GM18907 (cell line): ENCODE data around the gene FAM187B.
"Not testable (repeated sequence)": the region's sequence is repeated elsewhere in the genome, so short reads cannot be mapped to it uniquely, and the experiment has no call there.

Source experiments
- ATAC-seq: cut with Tn5 transposase; IDR thresholded peaks from one replicate; pipeline ENCODE4 v1.9.1; 2021; ENCODE audit warnings: mild to moderate bottlenecking, moderate library complexity; ENCODE audit not compliant: unreplicated experiment

The FAM187B gene

DNA sequence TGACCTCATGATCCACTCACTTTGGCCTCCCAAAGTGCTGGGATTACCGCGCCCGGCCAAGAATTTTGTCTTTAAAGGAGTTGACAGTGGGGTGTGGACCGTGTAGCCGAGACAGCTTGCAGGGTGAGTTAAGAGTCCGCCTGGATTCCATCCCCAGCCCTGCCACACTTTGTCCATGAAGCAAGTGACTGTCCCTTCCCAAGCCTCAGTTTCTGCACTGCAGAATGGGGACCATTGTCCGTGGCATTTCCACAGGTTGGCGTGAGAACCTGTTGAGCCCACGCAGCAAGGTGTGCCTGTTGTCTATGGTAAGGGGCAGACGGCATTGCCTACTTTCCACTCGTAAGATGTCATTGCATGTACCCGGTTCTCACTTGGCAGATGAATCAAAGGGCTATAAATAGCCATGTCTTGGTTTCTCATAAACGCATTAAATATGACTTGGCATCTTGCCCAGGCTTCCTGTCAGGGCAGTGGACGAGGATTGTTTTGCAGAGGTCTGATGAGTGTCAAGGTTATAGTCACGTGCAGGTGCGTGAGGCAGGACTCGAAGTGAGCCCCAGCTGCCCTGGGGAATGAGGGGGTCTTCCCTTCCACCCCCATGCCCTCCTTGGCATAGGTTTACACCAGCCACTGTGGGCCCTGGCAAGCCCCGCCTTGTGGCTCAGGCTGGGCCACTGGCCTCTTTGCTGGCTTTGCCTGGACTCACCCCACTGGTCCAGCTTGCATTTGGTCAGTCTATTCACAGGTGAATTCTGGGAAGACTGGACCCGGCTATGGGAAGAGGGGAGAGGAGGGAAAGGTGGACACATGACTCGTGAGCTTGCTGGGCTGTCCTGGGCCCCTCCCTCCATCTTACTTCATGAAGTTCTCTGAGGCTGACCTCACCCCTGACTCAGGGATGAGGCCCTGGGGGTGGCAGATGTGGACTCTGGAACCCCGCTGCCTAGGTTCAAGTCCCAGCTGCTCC is 14.6 kb downstream of the FAM187B start:
- ATAC-seq = peak; percentile 70

DNA sequence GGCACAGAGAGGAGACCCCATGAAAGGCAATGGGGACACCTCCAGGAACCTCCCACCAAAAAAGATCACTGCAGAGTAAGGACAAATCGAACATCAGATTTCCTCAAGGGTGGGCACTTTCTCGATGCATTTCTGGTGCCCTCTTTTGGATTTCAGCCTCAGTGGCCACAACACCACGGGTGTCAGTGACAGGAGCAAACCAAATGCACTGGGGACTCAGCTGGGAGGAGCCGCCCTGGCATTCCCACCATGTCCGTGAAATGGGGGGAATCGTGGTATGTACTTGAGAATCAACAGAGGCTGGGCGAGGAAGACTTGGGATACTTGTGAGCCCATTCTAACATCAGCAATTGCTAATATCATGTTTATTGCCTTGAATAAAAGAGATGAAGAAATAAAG is 16.3 kb downstream of the FAM187B start:
- no peak for ATAC-seq

DNA sequence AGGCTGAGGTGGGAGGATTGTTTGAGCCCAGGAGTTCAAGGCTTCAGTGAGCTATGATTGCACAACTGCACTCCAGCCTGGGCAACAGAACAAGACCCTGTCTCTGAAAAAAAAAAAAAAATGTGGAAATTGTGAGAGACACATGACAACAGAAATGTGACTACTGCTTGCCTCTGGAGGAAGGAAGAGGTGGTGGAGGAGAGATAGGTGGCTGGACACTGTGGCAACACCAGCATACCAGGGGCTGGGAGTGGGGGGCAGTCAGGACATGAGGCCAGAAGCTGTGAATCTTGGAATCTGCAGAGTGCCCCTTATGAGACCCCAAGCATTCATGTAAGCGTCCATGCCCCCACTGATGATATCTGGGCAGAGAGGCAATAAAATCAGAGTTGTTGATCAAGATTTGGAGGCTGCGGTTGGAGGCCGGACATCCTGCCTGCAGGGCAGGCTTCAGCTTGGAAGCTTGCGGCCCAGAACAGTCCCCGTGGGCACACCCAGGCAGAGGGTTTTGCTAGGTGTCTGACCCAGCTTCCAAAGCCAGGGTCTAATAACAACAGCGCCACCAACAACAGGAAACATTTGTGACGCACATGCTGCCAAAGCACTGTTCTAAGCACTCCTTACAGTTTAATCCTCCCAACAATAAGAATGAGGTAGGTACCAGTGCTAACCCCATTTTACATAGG is 16.9 kb downstream of the FAM187B start:
- ATAC-seq = no peak

DNA sequence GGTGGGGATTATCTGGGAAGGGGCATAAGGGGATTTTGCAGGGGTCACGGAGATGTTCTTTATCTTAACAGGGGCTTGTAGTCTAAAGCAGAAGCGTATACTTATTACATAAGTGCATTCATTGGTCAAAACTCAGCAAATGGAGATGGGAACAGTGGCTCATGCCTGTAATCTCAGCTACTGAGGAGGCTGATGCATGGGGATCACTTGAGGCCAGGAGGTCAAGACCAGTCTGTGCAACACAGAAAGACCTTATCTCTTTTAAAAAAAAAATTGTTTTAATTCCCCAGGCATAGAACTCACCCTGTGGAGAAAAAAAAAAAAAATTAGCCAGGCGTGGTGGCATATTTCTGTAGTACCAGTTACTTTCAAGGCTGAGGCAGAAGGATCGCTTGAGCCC is 18.9 kb downstream of the FAM187B start:
- ATAC-seq = no peak

DNA sequence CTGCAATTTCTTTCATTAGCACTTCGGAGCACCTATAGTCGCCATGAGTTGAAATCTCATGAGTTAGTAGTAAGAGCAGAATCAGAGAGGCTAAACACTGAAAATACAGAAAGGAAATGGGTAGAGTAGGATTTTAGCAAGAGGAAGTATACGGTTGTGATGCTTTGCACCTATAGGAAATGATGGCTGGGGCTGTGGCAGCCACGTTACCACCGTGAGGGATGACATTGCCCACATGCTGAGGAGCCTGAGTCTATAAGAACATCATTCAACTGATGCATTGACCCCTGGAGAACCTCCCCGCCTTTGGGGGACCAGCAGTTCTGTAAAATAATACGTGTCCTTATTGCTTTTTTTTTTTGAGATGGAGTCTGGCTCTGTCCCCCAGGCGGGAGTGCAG is 20.4 kb downstream of the FAM187B start:
- ATAC-seq = no peak

DNA sequence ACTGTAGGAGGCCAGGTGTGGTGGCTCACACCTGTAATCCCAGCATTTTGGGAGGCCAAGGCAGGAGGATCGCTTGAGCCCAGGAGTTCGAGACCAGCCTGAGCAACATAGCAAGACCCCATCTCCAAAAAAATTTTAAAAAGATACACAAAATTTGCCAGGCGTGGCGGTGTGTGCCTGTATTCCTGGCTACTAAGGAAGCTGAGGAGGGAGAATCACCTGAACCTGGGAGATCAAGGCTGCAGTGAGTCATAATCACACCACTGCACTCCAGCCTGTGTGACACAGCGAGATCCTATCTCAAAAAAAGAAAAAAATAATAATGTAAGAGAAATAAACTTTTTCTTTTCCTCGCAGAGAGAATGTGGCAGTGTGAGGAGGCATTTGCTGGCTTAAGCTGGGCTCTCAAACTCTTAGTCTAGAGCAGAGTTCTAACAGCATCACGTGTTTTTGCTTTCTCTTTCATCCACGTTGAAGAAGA is 21.1 kb downstream of the FAM187B start:
- no peak for ATAC-seq

DNA sequence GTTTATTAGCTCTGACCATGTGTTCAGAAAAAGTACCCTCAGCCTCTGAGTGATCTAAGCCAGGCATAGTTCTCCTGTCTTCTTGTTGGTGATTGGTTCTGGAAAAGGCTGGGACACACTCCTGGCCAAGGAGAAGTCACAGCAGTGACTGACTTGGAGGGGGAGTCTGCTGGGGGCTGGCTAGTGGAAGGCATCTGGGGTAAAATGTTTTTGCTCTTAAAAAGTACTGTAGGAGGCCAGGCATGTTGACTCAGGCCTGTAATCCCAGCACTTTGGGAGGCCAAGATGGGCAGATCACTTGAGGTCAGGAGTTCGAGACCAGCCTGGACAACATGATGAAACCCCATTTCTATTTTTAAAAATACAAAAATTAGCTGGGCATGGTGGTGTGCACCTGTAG is 21.7 kb downstream of the FAM187B start:
- peak; percentile 16 for ATAC-seq

DNA sequence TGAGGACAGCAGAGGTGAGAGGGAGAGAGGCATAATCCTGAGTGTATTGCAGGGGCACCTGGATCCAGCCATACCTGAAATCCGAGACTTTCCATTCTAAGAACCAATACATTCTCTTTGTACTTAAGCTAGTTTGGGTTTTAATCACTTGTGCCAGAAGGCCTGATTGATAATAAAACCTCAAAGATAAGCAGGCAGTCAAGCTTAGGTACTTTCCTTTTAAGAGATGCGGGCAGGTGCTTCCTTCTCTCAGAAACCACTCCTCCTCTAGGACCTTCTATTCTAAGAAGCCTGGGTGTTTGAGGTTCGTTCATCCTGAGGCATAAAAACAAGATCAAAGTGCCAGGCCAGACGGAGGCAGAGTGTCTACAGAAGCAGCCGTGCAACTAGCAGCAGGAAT is 22.2 kb downstream of the FAM187B start:
- ATAC-seq = peak; percentile 35

DNA sequence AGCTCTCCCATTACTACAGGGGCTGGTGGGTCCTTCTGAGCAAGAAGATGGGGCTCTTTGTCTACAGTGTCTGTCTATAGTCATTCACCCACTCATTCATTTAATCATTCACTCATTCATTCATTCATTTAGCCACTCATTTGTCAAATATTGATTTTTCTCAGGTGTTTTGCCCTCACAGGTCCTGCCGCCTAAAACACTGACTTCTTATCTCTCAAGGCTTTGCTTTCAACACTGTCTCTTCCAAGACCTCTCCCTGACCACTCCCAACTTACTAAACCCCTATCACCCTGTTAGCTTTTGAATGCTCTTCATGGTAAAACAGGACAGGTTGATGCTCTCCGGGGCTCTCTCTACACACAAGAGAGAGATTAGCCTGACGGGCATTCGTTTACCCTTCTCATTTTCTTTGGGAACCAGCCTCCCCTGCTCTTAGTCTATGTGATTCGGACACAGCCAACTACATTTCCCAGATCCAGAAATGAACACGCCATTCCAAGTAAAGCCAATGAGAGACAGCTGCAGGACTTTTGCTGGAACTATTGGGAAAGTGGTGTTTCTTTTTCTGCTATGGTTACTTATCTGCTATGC is 22.7 kb downstream of the FAM187B start:
- peak; percentile 2 for ATAC-seq

DNA sequence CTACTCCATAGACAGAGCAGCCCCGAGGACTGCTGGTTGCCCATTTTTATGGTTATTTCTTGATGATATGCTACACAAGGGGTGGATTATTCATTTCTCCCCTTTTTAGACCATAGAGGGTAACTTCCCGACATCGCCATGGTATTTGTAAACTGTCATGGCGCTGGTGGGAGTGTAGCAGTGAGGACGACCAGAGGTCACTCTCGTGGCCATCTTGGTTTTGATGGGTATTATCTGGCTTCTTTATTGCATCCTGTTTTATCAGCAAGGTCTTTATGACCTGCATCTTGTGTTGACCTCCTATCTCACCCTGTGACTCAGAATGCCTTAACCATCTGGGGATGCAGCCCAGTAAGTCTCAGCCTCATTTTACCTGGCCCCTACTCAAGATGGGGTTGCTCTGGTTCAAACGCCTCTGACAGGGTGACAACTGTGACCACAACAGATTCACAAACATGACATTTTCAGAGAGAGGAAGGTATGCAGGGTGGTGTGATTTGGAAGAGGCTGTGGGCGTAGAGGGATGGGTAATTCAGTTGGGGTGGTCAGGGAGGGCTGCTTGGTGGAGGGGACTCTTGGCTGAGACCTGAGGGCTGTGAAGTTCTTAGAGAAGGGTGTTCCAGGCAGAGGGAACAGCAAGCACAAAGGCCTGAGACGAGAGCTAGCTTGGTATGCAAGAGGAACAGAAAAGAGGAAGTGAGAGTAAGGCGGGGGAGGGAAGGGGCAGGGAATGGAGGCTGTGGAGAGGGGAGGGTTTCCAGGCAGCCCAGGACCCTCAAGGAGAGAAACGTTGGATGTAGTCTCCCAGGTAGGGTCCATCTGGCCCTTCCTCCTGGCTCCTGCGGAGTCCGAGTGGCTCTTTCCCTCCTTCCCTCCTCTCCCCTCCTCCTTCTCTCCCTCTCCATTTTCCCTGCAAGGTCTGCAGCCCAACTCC is 23.5 kb downstream of the FAM187B start:
- peak; percentile 56 for ATAC-seq

DNA sequence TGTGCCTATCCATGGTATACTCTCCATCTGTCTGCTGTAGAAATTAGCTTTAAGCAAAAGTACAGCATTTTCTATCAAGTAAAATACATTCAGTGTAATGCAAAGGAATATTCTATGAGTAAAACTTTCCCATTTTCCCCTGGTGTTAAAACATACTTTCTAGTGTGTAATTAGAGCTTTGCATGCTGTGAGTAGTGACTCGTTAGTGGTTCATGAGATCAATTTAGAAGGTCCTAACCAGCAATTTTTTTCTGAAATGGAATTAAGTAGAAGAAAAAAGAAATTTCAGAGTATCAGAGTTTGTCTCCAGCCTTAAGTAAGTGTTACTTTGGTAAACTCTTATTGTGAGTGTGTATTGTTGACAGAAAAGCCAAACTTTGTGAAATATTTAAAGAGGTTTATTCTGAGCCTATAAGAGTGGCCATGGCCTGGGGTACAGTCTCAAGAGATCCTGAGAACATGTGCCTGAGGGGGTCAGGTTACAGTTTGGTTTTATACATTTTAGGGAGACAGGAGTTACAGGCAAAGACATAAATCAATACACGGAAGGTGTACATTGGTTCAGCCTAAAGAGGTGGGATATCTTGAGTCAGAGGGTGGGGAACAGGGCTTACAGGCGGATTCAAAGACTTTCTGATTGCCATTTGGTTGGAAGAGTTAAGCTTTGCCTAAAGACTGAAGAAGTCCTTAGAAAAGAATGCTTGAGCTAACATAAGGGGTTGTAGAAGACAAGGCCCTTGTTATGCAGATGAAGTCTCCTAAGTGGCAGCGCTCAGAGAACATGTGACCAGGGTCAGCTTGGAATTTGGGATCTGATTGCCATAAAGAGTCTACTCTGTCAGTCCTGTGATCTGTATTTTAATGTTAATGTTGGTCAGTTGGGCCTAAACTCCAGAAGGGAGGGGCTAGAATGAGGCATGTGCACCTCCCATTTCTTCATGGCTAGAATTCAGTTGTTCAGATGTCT is 25.5 kb downstream of the FAM187B start:
- no peak for ATAC-seq

DNA sequence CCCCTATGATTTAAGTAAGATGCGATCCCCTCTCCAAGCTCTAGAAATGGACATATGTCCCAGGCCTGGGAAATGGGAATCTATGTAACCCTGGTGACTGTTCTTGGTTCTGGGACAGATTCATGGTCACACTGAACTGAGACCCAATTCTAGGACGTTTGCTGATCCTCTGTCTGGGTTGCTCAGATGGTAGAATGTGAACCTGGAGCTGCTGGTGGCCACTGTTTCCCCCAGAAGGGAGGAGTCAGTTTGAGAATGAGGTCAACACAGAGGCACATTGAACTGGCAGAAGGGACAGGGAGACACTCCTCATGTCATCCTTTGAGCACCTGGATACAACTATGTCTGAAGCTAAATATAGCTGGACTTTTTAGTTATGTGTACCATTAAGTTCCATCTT is 29.1 kb downstream of the FAM187B start:
- ATAC-seq = no peak

DNA sequence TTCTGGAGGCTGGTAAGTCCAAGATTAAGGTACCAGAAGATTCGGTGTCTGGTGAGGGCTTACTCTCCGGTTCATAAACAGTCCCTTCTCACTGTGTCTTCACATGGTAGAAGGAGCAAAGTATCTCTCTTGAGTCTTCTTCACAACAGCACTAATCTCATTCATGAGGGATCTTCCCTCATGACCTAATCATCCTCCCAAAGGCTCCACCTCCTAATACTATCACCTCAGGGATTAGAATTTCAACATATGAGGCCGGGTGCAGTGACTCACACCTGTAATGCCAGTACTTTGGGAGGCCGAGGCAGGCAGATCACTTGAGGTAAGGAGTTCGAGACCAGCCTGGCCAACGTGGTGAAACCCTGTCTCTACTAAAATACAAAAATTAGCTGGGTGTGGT is 31.7 kb downstream of the FAM187B start:
- ATAC-seq = not testable (repeated sequence)

DNA sequence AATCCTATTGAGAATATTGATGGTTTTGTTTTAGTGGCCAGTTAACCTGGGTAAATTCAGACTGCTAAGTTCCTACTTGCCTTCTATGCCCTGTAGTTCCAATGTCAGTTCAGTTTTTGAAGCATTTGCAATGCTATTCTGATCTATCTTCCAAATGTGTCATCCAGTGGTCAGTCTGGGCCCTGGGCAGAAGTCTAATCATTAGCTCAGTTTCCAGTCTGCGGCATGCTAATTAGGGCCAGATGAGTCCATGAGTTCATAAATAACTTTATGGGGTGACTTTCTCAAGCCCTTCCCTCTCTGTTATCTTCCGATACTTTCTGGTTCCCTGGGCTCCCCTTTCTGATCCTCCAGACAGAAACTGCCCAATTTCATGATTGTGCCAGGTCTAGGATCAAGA is 32.7 kb downstream of the FAM187B start:
- no peak for ATAC-seq

DNA sequence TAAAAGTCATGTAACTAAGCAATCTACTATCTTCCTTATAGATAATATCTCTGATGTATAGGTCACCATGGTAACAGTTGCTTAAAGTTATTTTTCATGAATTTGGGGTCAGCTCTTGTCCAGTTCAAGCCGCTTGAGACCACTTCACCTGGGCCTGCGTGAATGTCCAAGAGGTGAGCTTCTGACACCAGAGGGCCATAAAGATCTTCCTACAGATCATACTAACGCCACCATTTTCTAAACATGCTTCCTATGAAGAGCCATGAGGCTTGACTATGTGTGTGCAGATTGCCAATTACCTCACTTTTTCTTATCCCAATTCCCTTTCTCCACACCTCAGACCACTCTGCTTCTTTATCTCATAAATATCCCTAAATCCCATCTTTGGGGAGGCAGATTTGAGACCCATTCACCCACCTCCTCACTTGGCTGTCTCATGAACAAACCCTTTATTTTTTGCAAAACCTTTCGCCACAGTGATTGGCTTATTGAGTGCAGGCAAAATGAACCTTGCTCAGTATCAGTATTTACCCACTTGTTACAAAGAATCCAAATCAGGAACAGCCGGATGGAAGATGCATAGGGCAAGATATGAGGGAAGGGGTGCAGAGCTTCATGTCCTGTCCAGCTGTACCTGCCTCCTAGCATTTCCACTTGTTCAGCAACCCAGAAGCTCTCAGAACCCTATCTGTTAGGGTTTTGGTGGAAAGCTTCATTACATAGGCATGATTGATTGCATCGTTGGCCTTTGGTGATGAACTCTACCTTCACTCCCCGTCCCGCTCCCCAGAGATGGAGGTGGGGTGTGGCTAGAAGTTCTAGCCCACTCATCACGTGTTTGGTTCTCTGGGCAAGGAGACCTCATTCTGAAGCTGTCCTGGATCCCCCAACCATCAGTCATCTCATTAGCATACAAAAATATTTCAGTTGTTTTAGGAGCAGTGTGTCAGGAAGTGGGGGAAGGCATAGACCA is 34.2 kb downstream of the FAM187B start:
- ATAC-seq = no peak

DNA sequence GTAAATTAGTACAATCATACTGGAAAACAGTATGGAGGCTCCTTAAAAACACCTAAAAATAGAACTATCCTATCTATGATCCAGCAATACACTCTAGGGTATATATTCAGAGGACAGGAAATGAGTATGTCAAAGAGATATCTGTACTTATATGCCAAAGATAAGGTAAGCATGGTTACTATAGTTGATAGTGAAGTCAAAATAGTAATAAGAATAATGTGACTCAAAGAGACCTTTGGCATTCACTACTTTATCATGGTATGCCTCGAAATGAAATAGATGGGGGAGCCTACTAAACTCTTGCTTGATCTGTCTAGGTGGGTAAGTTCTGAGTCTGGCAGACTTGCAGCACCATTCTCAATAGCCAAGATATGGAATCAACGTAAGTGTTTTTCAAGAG is 43.7 kb downstream of the FAM187B start:
- no peak for ATAC-seq

DNA sequence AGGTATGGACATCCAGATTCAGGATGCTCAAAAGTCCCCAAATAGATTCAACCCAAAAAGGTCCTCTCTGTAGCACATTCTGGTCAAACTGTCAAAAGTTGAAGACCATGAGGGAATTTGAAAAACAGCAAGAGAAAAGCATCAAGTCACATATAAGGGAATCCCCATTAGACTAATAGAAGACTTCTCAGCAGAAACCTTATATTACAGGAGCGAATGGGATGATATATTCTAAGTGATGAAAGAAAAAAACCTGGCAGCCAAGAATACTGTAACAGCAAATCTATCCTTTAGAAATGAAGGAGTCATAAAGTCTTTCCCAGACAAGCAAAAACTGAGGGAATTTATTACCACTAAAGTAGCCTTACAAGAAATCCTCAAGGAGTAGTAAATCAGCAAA is 44.3 kb downstream of the FAM187B start:
- no peak for ATAC-seq

DNA sequence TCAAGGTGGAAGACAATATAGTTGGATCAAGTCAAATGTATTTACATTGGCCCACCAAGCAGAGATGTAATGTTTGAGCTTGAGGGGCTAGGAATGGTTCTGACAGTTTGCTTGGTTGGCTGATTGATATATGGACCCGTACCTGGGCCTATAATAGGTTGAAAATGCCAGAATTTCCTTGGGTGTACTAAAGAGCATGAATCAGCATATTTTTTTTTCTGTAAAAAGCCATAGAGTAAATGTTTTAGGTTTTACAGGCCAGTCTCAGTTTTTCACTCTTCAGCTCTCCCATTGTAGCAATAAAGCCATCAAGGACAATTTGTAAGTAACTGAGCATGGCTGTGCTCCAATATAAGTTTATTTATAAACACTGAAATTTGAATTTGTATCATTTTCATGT is 47.2 kb downstream of the FAM187B start:
- no peak for ATAC-seq
